ENCODE data around the gene ATP2B3.
A peak's percentile ranks its signal among the peaks of the same experiment; 100 is the strongest.

Gene ATP2B3

DNA sequence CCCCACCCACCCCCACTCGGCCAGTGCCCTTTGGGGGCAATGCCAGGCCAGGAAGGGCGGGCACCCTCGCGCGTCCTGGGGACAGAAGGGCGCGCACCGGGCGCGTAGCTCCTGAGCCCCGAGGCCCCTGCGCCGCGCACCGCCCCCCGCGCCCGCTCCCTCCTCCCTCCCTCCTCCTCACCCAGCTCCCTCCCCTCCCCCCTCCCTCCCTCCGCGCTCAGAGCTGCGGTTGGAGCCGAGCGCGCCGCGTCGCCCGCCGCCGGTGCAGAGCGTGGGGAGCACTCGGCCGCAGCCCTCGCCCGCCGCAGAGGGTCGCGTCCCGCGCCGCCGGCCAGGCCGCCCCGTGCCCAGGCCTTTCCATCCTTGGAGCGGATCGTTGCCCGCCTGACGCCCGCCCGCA lies at the start of gene ATP2B3:
Gene ATP2B3 (plus strand): TSS at position 220 of the 400 bp plus-strand sequence. CDS start 18,606 bp downstream, outside the sequence.
- no peak for DNase-seq

DNA sequence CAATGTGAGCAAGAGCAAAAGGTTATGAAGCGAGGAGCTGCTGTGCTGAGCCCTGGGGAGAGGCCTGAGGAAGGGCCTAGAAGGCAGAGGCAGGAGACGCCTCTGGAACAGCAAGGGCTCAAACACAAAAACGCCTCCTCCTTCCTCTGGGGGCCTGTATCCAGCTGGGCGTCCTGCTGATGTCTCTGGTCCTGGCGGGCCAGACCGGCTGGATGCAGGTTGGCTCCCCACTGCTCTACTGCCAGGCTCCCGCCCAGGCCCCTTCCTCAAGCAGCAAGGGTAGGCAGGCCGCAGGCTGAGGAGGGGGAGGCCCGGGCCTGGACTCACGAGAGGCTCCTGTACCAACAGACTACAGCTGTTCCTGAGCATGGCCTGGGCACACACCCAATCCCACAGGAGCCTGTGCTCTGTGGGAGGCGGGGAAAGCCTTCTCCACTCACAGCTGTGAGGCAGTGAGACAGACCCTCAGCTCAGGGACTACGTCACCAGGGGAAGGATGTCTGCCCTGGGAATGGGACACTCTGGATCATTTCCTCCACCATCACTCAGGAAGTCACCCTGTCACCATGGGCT lies 49.3 kb upstream of the ATP2B3 start:
- no peak for DNase-seq

DNA sequence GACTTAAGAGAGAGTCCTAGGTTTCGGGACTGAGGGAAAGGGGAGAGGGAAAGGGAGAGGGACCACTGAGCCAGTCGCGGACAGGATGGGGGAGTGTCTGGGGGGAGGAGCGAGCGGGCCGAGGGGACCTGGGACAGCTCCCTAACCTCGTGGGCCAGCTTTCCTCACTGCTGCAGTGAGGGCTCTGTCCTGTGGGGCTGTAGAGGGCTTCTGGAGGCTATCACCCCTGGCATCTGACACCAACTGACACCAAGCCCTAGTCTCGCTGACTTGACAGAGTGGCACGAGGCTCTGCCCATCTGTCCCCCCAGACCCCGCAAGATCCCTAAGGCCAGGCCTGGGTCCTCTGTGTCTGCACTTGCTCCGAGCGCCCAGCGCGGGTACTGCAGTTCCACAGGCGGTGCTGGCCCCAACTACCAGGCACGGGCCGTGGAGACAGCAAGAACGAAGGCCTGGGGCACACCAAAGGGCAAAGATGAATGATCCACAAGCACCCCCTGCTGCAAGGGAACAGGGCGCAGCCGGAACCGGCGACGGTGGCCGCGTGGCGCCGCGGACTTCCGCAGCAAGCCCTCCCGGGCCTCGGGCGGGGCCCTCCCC lies 47.5 kb upstream of the ATP2B3 start:
- DNase-seq: peak in 2 of 56 donors; percentile 34 to 51

- DNase-seq: peak; percentile 10 to 96 (median 86)
Observed at GRCh38 chrX:153470411-153471363, 46.8 kb upstream of the ATP2B3 start, which contains the start of gene HAUS7. Gene HAUS7 (minus strand): TSS chrX:153470576. CDS start chrX:153470557, 19 bp downstream.

DNA sequence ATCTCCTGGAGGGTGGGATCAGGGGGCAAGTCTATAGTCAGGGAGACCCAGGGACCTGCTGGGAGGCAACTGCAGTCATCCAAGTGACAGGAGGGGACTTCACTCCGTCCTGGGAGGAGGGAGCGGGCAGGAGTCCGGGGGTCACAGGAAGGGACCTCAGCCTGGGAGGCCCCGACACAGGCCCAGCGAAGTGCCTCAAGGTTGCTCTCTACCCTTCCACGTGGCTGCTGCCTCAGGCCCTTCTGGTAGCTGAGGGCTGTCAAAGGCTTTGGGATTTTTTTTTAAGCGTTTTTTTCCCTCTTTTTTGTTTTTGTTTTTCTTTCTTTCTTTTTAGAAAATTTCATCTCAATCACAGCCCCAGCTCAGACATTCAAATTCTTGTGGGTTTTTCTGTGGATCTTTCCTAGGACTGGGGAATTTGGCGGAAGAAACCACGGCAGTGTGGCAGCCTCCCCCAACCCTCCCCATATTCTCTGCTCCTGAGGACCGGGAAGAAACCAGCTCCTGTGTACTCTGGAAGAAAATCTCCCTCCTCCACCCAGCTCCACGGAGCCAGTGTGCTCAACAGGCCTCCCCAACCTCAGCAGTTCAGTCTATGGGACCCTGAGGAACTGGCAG lies 45.7 kb upstream of the ATP2B3 start:
- no peak for DNase-seq

GRCh38 chrX:153473126-153473525 lies 44.3 kb upstream of the ATP2B3 start:
- DNase-seq: no peak

DNA sequence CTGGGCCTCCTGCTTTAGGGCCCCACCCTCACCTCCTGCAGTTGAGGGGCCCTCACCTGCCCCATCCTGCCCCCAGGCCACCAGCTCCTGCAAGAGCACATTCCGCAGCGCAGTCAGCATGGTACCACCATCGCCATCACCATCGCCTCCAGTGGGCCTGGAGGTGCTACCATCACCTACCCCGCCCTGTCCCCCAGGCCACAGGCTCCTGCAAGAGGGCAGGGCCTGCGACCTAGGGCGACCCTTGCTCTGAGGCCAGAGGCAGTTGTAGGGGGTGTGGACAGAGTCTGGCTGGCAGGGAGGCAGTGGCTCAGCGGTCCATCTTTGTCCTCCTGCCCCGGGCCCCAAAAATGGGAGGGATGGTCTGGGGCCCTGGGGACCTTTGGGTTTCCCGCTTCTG lies 43.2 kb upstream of the ATP2B3 start:
- no peak for DNase-seq

DNA sequence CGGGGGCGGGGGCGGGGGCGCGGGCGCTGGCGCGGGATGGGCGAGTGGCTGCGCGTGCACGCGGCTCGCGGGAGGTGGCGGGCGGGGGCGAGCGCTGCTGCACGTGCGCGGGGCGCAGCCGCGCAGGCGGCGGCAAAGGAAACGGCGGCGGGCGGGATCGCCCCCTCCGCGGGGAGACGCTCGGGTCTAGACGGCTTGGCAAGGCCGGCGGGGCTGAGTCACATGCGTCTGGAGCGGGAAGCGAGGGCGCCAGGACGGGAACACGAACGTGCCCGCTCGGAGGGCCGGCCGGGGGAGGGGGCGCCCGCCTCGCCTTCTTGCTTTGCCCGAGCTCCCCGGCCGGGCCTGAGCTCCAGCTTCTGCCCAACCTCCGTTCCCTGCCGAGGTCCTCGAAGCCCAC lies 42.7 kb upstream of the ATP2B3 start:
- DNase-seq: peak in 28 of 56 donors; percentile 2 to 61 (median 26)

DNA sequence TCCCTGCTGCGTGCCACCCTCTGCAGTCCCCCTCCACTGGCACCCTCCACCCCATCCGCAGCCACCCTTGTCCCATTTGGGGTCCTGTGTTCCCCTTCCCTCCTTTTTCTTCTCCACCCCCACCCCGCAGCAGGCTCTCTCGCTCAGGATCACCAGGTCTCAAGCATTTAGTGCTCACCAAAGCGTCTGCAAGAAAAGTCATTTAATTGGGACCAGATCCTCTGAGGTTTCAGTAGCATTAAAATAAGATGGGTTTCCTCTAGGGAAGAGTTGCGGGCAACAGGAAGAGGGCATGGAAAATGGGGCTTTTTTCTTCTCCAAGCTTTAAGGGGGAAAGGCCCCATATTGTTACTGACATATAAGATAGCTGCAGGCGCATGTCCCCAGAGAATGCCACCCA lies 42.2 kb upstream of the ATP2B3 start:
- DNase-seq: no peak

DNA sequence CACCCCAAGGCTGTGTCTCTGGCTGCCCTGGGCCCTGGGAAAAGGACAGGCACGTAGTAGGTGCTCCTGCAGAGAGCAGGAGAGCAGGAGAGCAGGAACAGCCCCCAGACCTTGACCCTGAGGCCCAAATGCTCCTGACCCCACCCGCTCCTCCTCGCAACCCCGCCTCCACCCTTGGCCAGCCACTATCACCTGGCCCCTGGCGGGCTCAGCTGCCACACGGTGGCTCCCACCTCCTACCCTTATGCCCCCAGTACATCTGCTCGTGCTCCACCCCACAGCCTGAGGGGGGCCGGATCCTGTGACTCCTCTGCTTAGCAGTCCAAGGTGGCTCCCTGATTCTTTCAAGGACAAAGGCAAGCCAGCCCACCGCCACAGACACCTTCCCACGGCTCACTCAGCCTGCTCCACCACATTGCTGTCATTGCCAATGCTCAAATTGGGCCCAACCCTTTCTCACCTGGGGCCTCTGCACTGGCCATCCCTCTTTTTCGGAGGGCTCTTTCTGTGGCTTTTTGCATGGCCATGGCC lies 41.6 kb upstream of the ATP2B3 start:
- DNase-seq: no peak

DNA sequence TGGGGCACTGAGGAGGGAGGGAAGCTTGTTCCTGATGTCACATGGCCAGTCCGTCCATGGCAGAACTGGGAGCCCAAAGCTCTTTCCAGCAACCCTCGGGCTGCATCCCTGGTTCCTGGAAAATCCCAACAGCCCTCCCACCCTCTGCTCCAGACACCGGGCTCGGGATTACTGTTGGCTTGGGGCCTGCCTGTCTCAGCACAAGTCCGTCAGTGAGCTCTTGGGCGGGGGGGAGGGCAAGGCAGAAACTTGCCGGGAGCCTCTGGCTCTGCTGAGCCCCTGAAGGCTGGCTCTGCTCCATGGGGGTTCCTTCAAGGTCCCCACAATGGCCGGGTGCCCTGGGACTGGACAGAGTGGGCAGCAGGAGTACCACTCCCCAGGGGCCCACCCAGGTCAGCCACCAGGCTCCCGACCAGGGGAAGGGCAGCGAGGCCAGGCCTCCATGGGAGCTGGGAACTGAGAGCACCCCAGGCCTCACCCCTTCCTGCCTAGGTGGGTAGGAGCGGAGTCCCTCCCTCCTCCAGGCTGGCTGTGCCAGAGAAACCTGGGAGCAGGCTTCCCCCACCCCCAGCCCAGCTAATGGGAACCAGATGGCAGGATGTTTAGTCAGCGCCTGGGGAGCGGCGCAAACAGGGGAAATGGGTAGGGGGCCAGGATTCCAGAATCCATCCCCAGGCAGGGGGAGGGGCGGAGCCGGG lies 40.6 kb upstream of the ATP2B3 start:
- no peak for DNase-seq

GRCh38 chrX:153477364-153477857 lies 40.0 kb upstream of the ATP2B3 start:
- DNase-seq: no peak

DNA sequence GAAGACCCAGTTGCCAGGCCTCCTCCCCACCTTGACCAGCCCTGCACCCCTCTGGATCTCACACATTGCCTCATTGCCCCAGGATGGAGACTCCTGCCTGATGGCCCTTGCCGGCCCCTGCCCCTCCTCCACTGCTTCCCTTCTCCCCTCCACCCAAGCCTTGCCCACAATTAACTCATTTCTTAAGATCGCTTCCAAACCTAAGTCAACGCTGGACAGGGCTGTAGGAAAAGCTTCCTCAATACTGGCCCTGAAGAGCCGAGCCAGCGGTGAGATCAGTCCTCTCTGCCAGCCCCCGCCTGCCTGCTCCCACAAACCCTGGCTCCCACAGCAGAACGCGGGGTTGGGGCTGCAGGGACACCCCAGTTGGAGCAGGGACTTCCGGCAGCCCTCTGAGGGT lies 39.5 kb upstream of the ATP2B3 start:
- DNase-seq: no peak

GRCh38 chrX:153478746-153479145 lies 38.7 kb upstream of the ATP2B3 start:
- DNase-seq: peak in 15 of 56 donors; percentile 3 to 43 (median 20)

- no peak for DNase-seq
Observed at GRCh38 chrX:153481043-153481442, 36.4 kb upstream of the ATP2B3 start.

DNA sequence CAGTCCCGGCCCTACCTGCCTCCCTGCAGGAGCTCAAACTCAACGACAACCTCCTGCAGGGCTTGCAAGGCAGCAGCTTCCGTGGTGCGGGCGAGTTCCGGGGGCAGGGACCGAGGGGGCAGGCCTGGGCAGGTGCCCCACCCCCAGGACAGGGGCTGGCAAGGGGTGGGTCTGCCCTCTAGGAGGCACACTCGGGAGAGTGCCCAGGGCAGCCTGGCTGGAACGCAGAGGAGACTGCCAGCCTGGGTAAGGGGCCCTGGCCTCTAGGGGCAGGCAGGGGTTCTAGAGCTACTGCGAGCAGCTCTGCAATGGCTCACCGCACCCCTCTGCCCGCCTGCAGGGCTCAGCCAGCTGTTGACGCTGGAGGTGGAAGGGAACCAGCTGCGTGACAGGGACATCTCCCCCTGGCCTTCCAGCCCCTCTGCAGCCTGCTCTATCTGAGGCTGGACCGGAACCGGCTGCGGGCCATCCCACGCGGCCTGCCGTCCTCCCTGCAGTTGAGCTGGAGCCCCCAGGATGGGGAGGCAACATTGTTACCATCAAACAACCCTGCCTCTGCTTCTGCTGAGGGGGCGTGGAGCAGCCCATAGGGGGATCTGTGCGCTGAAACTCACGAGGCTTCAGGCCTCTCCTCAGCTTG lies 34.9 kb upstream of the ATP2B3 start:
- no peak for DNase-seq

DNA sequence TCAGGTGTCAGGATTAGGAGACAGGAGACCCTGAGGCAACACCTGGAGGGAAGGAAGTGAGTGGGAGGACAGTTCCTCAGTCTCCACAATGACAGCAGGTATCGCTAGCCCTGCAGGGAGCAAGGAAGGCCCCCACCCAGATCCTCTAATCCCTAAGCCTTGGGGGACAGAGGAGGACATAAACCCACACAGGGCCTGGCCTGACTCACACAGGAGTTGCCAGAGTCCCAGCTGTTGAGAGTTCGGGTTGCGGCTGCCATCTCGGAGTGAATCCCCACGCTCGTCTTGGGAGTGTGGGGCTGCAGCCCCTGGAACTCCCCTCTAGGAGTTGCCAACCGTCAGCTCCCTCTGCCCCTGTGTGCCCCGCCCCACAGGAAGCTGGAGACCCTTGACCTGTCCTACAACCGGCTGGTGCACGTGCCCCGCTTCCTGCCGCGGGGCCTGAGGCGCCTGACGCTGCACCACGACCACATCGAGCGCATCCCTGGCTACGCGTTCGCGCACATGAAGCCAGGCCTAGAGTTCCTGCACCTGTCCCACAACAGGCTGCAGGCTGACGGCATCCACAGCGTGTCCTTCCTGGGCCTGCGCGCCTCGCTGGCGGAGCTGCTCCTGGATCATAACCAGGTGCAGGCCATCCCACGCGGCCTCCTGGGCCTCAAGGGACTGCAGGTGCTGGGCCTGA lies 31.9 kb upstream of the ATP2B3 start:
- no peak for DNase-seq

DNA sequence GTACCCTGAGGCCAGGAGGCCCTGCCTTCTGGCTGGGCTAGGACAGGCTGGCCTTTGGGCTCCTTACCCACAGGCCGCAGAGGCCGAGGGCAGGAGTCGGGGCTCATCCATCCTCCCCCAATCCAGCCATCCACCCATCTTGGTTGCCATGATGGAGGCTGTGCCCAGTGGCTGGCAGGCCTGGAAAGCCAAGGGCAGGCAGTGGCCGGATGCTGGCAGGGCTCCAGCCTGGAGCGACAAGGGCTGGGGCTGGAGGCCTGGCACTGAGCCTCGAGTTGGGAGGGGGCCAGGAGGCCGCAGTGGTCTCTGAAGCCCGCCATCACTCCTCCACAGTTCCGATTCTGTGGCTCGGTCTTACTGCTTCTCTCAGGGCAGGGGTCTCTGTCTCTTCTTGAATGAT lies 31.3 kb upstream of the ATP2B3 start:
- no peak for DNase-seq

- no peak for DNase-seq
Observed at GRCh38 chrX:153487590-153488071, 29.8 kb upstream of the ATP2B3 start.
